Measurements from ENCODE around the gene E2F4.

The E2F4 gene

DNA sequence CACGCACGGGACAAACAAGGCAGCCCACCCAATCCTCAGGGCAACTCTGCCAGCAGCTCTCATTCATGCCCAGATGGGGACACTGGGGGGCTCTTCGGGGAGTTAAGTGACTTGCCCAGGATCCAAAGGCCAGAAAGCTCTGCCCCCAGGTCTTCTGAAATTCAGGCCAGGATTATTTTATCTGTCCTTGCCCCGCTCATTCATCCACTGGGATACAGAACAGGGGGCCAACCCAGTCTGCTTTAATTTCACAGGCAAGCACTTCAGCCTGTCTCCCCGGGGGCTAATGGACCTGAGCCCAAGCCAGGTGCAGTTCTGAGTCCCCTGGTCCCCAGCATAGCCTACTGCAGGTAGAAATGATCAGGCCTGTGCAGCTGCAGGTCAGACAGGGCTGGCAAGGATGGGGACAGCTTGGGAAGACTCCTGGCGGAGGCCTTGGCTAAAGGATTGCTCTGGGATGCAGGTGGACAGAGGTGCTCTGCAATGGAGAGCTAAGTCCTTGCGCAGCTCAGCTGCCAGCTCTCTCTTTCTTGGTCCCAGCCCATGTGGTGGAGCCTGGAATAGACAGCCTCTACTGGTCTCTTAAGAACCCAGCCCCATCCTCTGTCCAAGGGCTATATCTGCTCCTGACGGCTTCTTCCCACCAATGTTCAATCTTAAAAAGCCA lies 40.4 kb upstream of the E2F4 start:
- Histone ChIP-seq H3K27ac (replicated peaks; ENCODE audit: low read length) (no peak overlapping the region), H3K27me3 (ENCODE audit: control insufficient read depth in 3 of 3, insufficient read depth in 3 of 3, low read depth in 1 of 3, low read length in 3 of 3) (peaks cover 34 to 73% (median 51%) of the 10 kb centered on the region in 3 experiments)

GRCh38 chr16:67154578-67155294 lies 37.2 kb upstream of the E2F4 start:
- no peak for DNase-seq (ENCODE audit: low spot score)
- Histone ChIP-seq H3K4me3 (ENCODE audit: low read length in 2 of 2) (peak overlapping the region; percentile 33 to 56), H2BK15ac (ENCODE audit: low read length) (peak overlapping the region; percentile 58)

More for the DNA sequence above, 40.4 kb upstream of the E2F4 start:
- Histone ChIP-seq H3K4ac (ENCODE audit: low read length) (no peak overlapping the region), H3K4me3 (ENCODE audit: low read length in 2 of 2) (peak overlapping the region in 1 of 2 donors; percentile 44), H3K14ac (ENCODE audit: low read length) (peak overlapping the region; percentile 47), H2AK5ac (ENCODE audit: low read depth, low read length) (no peak overlapping the region), H4K91ac (ENCODE audit: low read depth, low read length, poor library complexity) (no peak overlapping the region), H2BK120ac (ENCODE audit: low read depth, low read length) (no peak overlapping the region), H4K8ac (ENCODE audit: low read depth, low read length) (no peak overlapping the region), H2BK12ac (ENCODE audit: low read length) (no peak overlapping the region), H3K9me3 (replicated peaks in 1 of 2; ENCODE audit: control insufficient read depth in 2 of 2, insufficient read depth in 1 of 2, low read depth in 1 of 2, low read length in 2 of 2) (peaks cover 0 to 7% of the 10 kb centered on the region in 2 donors), H3K23ac (ENCODE audit: low read depth, low read length, poor library complexity) (peak overlapping the region; percentile 91), H2AFZ (ENCODE audit: low read length) (peak overlapping the region; percentile 95), H3K9ac (ENCODE audit: low read depth, low read length, poor library complexity) (peak overlapping the region; percentile 53), H3K79me1 (ENCODE audit: low read depth, low read length) (no peaks in the 10 kb centered on the region), H3K18ac (ENCODE audit: low read length) (peak overlapping the region; percentile 76), H3K4me1 (ENCODE audit: control insufficient read depth in 2 of 2, insufficient read depth in 1 of 2, low read depth in 1 of 2, low read length in 2 of 2) (peaks cover 2 to 8% of the 10 kb centered on the region in 2 donors), H3K36me3 (replicated peaks in 1 of 2; ENCODE audit: control insufficient read depth in 2 of 2, insufficient read depth in 2 of 2, low read length in 2 of 2) (peaks cover 10 to 21% of the 10 kb centered on the region in 2 donors), H3K4me2 (ENCODE audit: insufficient read depth, low read length, poor library complexity, severe bottlenecking) (peak overlapping the region; percentile 89), H2BK5ac (ENCODE audit: low read length) (peak overlapping the region; percentile 54), H2BK15ac (ENCODE audit: low read length) (peak overlapping the region; percentile 89)
- no CpG with 5 or more reads among the region's 8 CpGs for WGBS, 2 donors (ENCODE audit: extremely low coverage in 2 of 2, insufficient read length in 2 of 2, insufficient replicate concordance in 1 of 2)
- DNase-seq (ENCODE audit: low spot score): no peak

DNA sequence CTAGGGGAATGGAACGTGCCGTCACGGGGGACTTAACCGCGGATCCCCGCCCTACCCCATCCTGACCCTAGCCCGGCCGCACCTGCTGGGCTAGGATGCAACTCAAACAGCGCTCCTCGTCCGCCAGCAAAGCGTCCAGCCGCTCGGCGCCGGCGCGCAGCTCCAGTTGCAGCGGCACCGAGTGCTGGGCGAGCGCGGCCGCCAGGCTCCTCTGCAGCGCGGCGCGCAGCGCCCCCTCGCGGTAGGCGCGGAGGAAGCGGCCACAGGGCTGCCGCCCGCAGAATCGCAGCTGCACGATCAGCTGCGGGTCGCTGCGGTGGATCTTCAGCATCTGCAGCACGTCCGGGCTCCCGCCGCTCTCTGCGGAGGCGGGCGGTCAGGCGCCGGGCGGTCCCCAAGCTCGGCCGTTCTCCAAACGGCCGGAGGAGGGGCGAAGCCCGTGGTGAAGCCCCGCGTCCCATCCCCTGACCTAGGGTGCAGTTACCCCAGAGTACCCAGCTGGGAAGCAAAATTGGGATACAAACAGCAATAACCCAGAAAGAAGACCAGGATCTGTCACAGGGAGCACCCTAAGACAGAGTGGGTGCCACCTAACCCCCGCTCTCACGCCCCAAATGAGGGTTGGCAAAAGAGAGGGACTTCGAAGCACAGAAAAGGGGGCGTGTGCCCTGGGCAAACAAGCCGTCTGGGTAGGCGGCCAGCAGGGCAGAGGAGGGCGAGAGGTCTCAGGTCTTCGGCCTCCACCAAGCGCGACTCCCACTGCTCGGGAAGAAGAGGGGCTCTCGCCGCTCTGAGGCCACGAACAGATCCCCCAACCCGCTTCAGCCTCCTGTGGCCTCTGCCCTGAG lies 36.4 kb upstream of the E2F4 start:
- H3K27me3 ChIP-seq (ENCODE audit: control insufficient read depth in 3 of 3, insufficient read depth in 3 of 3, low read depth in 1 of 3, low read length in 3 of 3): peaks cover 59 to 96% (median 91%) of the 10 kb centered on the region in 3 experiments
- WGBS, 2 donors (ENCODE audit: extremely low coverage in 2 of 2, insufficient read length in 2 of 2, insufficient replicate concordance in 1 of 2): no CpG with 5 or more reads among the region's 74 CpGs
- no peak overlapping the region for H3K4ac ChIP-seq (ENCODE audit: low read length)
- H3K4me1 ChIP-seq (ENCODE audit: control insufficient read depth in 2 of 2, insufficient read depth in 1 of 2, low read depth in 1 of 2, low read length in 2 of 2): peaks cover 6 to 8% of the 10 kb centered on the region in 2 donors
- no peak overlapping the region for H2BK15ac ChIP-seq (ENCODE audit: low read length)
- H2AFZ ChIP-seq (ENCODE audit: low read length): peak overlapping the region; percentile 88
- peak overlapping the region; percentile 91 for H2AK5ac ChIP-seq (ENCODE audit: low read depth, low read length)
- H3K27ac ChIP-seq (replicated peaks; ENCODE audit: low read length): no peak overlapping the region
- peak overlapping the region; percentile 64 for H3K18ac ChIP-seq (ENCODE audit: low read length)
- H4K8ac ChIP-seq (ENCODE audit: low read depth, low read length): no peak overlapping the region
- no peak overlapping the region for H3K14ac ChIP-seq (ENCODE audit: low read length)
- H3K36me3 ChIP-seq (replicated peaks in 1 of 2; ENCODE audit: control insufficient read depth in 2 of 2, insufficient read depth in 2 of 2, low read length in 2 of 2): no peaks in the 10 kb centered on the region
- peak overlapping the region; percentile 64 for H3K4me2 ChIP-seq (ENCODE audit: insufficient read depth, low read length, poor library complexity, severe bottlenecking)
- H3K4me3 ChIP-seq (ENCODE audit: low read length in 2 of 2): peak overlapping the region; percentile 33 to 56
- no peak overlapping the region for H2BK5ac ChIP-seq (ENCODE audit: low read length)
- H2BK12ac ChIP-seq (ENCODE audit: low read length): no peak overlapping the region
- DNase-seq (ENCODE audit: low spot score): peak; percentile 82
- H2BK120ac ChIP-seq (ENCODE audit: low read depth, low read length): no peak overlapping the region
- peak overlapping the region; percentile 73 for H3K23ac ChIP-seq (ENCODE audit: low read depth, low read length, poor library complexity)
- no peak overlapping the region for H4K91ac ChIP-seq (ENCODE audit: low read depth, low read length, poor library complexity)
- peaks cover 2% of the 10 kb centered on the region for H3K79me1 ChIP-seq (ENCODE audit: low read depth, low read length)
- peaks cover 0 to under 1% of the 10 kb centered on the region in 2 donors for H3K9me3 ChIP-seq (replicated peaks in 1 of 2; ENCODE audit: control insufficient read depth in 2 of 2, insufficient read depth in 1 of 2, low read depth in 1 of 2, low read length in 2 of 2)
- peak overlapping the region; percentile 50 for H3K9ac ChIP-seq (ENCODE audit: low read depth, low read length, poor library complexity)

More at GRCh38 chr16:67154578-67155294, 37.2 kb upstream of the E2F4 start:
- H3K9ac ChIP-seq (ENCODE audit: low read depth, low read length, poor library complexity): peak overlapping the region; percentile 53
- H3K4ac ChIP-seq (ENCODE audit: low read length): no peak overlapping the region
- WGBS, 2 donors (ENCODE audit: extremely low coverage in 2 of 2, insufficient read length in 2 of 2, insufficient replicate concordance in 1 of 2): no CpG with 5 or more reads among the region's 61 CpGs
- no peak overlapping the region for H2BK12ac ChIP-seq (ENCODE audit: low read length)
- peaks cover 0 to 1% of the 10 kb centered on the region in 2 donors for H3K9me3 ChIP-seq (replicated peaks in 1 of 2; ENCODE audit: control insufficient read depth in 2 of 2, insufficient read depth in 1 of 2, low read depth in 1 of 2, low read length in 2 of 2)
- H3K23ac ChIP-seq (ENCODE audit: low read depth, low read length, poor library complexity): peak overlapping the region; percentile 31
- peaks cover 6 to 8% of the 10 kb centered on the region in 2 donors for H3K4me1 ChIP-seq (ENCODE audit: control insufficient read depth in 2 of 2, insufficient read depth in 1 of 2, low read depth in 1 of 2, low read length in 2 of 2)
- peak overlapping the region; percentile 13 for H2BK5ac ChIP-seq (ENCODE audit: low read length)
- no peak overlapping the region for H3K27ac ChIP-seq (replicated peaks; ENCODE audit: low read length)
- H3K4me2 ChIP-seq (ENCODE audit: insufficient read depth, low read length, poor library complexity, severe bottlenecking): peak overlapping the region; percentile 64
- no peak overlapping the region for H4K91ac ChIP-seq (ENCODE audit: low read depth, low read length, poor library complexity)
- H2AK5ac ChIP-seq (ENCODE audit: low read depth, low read length): peak overlapping the region; percentile 52
- H3K36me3 ChIP-seq (replicated peaks in 1 of 2; ENCODE audit: control insufficient read depth in 2 of 2, insufficient read depth in 2 of 2, low read length in 2 of 2): no peaks in the 10 kb centered on the region
- H3K18ac ChIP-seq (ENCODE audit: low read length): peak overlapping the region; percentile 52
- H4K8ac ChIP-seq (ENCODE audit: low read depth, low read length): no peak overlapping the region
- no peak overlapping the region for H3K14ac ChIP-seq (ENCODE audit: low read length)
- H2AFZ ChIP-seq (ENCODE audit: low read length): peak overlapping the region; percentile 88
- H2BK120ac ChIP-seq (ENCODE audit: low read depth, low read length): no peak overlapping the region
- peaks cover 59 to 96% (median 83%) of the 10 kb centered on the region in 3 experiments for H3K27me3 ChIP-seq (ENCODE audit: control insufficient read depth in 3 of 3, insufficient read depth in 3 of 3, low read depth in 1 of 3, low read length in 3 of 3)
- peaks cover 2% of the 10 kb centered on the region for H3K79me1 ChIP-seq (ENCODE audit: low read depth, low read length)

Data from neuronal stem cell (in vitro differentiated cells).